ENCODE data around the gene RIT2.

The RIT2 gene

GRCh38 chr18:43115076-43115921 is at the start of gene RIT2:
Gene RIT2, minus strand, starts transcription at chr18:43115685.
- no peak for DNase-seq (ENCODE audit: low spot score)

- no peak for DNase-seq (ENCODE audit: low spot score)
Measured at GRCh38 chr18:43161528-43161927, 46.0 kb upstream of the RIT2 start.

- no peak for DNase-seq (ENCODE audit: low spot score)
Measured at GRCh38 chr18:43160509-43160908, 45.0 kb upstream of the RIT2 start.

- no peak for DNase-seq (ENCODE audit: low spot score)
Measured at GRCh38 chr18:43159926-43160325, 44.4 kb upstream of the RIT2 start.

GRCh38 chr18:43159086-43159770 is 43.7 kb upstream of the RIT2 start:
- no peak for DNase-seq (ENCODE audit: low spot score)

- no peak for DNase-seq (ENCODE audit: low spot score)
Measured at GRCh38 chr18:43158381-43158780, 42.9 kb upstream of the RIT2 start.

- no peak for DNase-seq (ENCODE audit: low spot score)
Measured at GRCh38 chr18:43155842-43156241, 40.4 kb upstream of the RIT2 start.

GRCh38 chr18:43148231-43148630 is 32.7 kb upstream of the RIT2 start:
- no peak for DNase-seq (ENCODE audit: low spot score)

- no peak for DNase-seq (ENCODE audit: low spot score)
Measured at GRCh38 chr18:43141208-43141607, 25.7 kb upstream of the RIT2 start.

GRCh38 chr18:43139288-43139946 is 23.9 kb upstream of the RIT2 start:
- DNase-seq (ENCODE audit: low spot score): no peak

- no peak for DNase-seq (ENCODE audit: low spot score)
Measured at GRCh38 chr18:43134876-43135275, 19.4 kb upstream of the RIT2 start.

GRCh38 chr18:43130716-43131260 is 15.3 kb upstream of the RIT2 start:
- no peak for DNase-seq (ENCODE audit: low spot score)

GRCh38 chr18:43129946-43130524 is 14.6 kb upstream of the RIT2 start:
- DNase-seq (ENCODE audit: low spot score): no peak

- DNase-seq (ENCODE audit: low spot score): no peak
Measured at GRCh38 chr18:43125471-43125870, 10.0 kb upstream of the RIT2 start.

- DNase-seq (ENCODE audit: low spot score): no peak
Measured at GRCh38 chr18:43122955-43123354, 7.5 kb upstream of the RIT2 start.

GRCh38 chr18:43116699-43117294 is 1.3 kb upstream of the RIT2 start:
- DNase-seq (ENCODE audit: low spot score): no peak

- DNase-seq (ENCODE audit: low spot score): no peak
Measured at GRCh38 chr18:43113220-43113895, 2.1 kb downstream of the RIT2 start.

- DNase-seq (ENCODE audit: low spot score): no peak
Measured at GRCh38 chr18:43108882-43109281, 6.6 kb downstream of the RIT2 start.

GRCh38 chr18:43108469-43108868 is 7.0 kb downstream of the RIT2 start:
- DNase-seq (ENCODE audit: low spot score): no peak

- DNase-seq (ENCODE audit: low spot score): no peak
Measured at GRCh38 chr18:43093646-43094045, 21.8 kb downstream of the RIT2 start.

- DNase-seq (ENCODE audit: low spot score): no peak
Measured at GRCh38 chr18:43092539-43092938, 22.9 kb downstream of the RIT2 start.
